HG02885 (cell line): ENCODE data around the gene ACBD7.
A peak's percentile ranks its signal among the peaks of the same experiment; 100 is the strongest.

ENCODE experiments used
- ATAC-seq: cut with Tn5 transposase; IDR thresholded peaks from one replicate; pipeline ENCODE4 v1.9.1; 2021; ENCODE audit warnings: mild to moderate bottlenecking; ENCODE audit not compliant: unreplicated experiment, poor library complexity

Gene ACBD7

GRCh38 chr10:15088428-15089261 is at the start of gene ACBD7:
TSS of gene ACBD7 (minus strand) at chr10:15088776. CDS start at chr10:15088728, 48 bp downstream.
- peak; percentile 100 for ATAC-seq

DNA sequence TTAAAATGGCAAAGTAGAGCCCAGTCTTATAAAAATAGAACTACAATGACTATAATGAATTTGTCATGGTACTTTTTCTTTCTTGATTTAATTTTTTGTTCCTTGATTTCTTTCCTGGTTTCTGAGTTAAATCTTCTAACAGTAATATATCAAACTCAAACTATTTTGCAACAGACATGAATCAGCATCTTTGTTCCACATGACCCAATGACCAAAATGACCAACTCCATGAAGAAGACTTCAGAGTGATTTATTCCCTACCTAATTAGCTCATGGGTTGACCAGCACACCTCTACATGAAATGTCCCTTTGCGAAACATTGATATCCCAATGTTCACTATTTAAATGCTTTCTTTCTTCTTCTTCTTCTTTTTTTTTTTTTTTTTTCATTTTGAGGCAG is 49.1 kb upstream of the ACBD7 start:
- ATAC-seq: no peak

- no peak for ATAC-seq
Observed at GRCh38 chr10:15137036-15137359, 48.4 kb upstream of the ACBD7 start.

DNA sequence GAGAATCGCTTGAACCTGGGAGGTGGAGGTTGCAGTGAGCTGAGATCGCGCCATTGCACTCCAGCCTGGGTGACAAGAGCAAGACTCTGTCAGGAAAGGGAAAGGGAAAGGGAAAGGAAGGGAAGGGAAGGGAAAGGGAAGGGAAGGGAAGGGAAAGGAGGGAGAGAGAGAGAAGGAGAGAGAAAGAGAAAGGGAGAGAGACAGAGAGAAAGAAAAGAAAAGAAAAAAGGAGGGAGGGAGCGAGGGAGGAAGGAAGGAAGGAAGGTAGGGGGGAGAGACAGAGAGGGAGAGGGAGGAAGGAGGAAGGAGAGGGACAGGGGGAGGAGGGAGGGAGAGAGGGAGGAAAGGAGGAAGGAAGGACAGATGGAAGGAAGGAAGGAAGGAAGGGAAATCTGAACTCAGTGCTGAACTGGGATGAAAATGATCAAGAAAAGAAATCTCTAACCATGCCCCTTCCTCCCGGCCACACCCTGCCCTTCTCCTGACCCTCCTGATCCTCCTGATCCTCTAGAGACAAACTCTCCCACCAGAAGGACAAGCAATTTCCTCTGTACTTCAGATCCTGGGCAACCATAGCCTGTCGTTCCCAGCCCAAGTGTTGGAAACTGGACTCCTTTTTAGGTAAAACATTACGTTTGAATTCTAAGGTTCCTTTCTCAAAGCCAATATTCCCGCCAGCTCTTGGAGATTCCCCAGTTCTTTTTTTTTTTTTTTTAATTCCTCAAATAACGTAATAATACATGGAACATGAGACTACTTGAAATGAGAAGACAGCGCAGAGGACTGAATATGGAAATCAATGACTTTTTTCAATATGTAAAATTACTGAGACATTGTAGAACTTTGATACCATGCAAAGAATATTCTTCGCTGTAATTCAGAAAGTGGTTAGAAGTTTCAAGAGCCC is 47.8 kb upstream of the ACBD7 start:
- no peak for ATAC-seq

- ATAC-seq: no peak
Observed at GRCh38 chr10:15131330-15131729, 42.8 kb upstream of the ACBD7 start.

DNA sequence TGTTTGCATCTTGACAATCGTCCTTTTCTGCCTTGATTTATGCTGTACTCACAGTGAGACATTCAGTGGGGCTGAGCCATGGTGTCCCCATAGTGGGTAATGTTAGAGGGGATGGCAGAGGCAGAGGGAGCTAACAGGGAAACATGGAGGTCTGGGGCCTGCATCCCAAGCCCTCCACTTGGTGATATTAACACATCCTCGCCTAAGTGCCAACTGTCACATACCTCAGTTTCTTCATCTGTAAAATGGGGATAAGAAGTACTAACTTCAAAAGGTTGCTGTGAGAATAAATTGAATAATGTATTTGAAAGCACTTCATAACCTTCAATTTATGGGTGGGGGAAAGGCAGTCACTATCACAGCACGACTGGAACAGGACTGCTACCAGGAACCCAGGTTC is 36.3 kb upstream of the ACBD7 start:
- ATAC-seq: no peak

- no peak for ATAC-seq
Observed at GRCh38 chr10:15124190-15124589, 35.6 kb upstream of the ACBD7 start.

DNA sequence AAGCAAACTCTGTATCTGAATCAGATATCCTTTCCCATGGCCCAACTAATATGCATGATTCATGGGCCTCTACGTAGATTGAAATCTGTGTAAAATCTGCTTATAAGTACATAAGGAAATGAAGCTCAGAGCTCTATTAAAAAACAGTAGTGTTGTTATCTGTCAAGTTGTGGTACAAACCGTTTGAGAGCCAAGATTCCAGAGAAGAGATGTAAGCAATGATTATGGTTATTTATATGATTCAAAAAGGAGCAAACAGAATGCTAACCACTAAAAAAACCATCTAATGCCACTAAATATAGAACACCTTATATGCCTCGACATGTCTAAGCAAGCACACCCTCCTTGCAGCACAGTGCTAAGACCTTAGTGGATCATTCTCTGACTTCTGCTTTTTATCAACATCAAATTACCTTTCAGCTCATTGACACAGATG is 35.2 kb upstream of the ACBD7 start:
- no peak for ATAC-seq

DNA sequence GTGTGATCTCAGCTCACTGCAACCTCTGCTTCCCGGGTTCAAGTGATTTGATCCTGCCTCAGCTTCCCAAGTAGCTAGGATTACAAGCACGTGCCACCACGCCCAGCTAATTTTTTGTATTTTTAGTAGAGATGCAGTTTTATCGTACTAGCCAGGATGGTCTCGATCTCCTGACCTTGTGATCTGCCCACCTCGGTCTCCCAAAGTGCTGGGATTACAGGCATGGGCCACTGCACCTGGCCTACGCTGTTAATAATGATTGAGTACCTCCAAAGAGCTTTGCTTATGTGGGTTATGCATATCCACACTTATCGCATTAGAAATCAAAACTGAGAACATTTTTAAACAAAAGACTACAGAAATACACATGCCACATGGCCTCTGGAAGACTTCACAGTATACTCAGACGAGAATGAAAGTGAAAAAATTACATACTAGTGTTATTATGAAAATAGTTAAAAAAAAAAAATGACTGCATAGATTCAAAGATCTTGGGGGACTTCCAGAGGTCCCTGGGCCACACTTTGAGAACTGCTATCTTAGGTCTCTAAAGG is 34.0 kb upstream of the ACBD7 start:
- peak; percentile 88 for ATAC-seq

DNA sequence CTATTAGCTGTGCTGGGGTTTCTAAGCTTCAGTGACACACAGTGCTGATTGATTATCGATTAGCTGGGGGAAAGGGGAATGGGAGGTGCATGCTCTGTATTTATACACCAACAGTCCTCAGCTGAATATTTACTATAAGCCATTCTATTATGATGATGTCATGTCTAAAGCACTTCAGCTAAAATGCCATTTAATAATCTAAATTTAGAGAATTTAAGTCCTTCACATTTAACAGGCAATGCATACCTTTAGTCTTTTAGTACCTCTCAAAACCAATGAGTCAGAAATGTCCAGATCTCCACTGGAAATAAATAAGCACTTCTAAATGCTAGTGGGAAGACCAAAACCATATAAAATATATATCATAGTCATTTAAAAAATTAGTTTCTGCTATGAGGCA is 33.1 kb upstream of the ACBD7 start:
- no peak for ATAC-seq

DNA sequence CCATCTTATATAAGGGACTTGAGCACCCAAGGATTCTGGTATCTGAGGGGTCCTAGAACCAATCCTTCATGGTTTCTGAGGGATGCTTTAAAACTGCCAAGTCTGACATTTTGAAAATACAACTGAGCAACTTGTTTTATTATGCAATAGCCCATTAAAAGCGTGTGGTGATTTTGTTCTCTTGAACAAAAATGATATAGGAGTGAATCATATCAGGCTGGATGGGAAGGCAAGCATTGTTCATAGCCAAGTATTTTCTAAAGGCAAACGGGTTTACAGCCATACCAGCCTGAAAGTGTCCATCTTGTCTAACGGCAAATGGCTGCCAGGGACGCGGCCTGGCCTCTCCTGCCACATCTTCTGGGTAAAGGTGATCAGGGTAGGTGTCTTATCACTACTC is 31.9 kb upstream of the ACBD7 start:
- ATAC-seq: no peak

- ATAC-seq: no peak
Observed at GRCh38 chr10:15118615-15119014, 30.0 kb upstream of the ACBD7 start.

DNA sequence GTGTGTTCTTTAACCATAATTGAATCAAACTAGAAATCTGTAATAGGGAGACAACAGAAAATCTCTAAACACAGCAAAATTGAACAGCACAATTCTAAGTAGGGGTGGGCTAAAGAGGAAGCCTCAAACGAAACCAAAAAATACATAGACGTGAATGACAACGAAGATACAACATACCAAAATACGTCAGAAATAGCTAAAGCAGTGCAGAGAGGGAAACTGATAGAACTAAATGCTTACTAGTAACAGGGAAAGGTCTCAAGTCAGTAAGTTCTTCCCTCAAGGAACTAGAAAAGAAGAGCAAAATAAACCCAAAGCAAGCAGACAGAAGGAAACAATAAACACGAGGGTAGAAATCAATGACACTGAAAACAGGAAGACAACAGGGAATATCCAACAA is 27.6 kb upstream of the ACBD7 start:
- no peak for ATAC-seq

DNA sequence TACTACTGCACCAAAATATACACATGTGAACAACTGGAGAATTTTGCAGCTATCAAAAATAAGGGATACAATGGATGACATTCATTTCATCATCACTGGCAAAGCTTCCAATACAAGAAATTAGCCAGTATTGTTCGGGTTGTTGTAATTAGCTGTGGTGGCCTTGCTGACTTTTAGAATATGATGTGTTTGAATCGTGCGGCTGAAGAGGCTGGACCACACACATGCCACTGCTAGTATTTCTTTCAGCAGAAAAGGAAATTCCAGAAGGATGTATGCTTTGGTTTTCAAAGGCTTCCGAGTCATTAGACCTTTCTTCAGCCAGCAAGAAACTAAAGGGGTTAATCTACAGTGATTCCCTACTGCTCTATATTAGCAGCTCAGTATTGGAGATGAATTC is 25.2 kb upstream of the ACBD7 start:
- ATAC-seq: no peak

DNA sequence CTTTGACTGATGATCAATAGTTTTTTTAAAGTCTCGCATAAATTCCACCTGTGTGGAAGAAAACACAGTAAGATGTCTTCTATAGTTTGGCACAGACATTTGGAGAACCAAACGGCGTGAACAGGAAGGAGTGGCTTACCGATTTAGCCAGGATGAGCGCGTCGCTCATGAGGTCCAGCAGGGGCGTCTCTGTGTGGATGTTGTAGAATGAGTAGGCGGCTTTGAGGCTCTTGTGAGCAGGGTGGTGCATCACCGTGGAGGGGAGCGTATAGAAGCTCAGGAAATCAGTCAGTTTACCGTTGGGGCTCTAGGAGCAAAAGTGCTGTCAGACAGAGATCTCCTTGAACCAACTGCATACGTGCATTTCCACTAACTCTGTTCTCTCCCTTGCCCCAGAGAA is 24.1 kb upstream of the ACBD7 start:
- no peak for ATAC-seq

DNA sequence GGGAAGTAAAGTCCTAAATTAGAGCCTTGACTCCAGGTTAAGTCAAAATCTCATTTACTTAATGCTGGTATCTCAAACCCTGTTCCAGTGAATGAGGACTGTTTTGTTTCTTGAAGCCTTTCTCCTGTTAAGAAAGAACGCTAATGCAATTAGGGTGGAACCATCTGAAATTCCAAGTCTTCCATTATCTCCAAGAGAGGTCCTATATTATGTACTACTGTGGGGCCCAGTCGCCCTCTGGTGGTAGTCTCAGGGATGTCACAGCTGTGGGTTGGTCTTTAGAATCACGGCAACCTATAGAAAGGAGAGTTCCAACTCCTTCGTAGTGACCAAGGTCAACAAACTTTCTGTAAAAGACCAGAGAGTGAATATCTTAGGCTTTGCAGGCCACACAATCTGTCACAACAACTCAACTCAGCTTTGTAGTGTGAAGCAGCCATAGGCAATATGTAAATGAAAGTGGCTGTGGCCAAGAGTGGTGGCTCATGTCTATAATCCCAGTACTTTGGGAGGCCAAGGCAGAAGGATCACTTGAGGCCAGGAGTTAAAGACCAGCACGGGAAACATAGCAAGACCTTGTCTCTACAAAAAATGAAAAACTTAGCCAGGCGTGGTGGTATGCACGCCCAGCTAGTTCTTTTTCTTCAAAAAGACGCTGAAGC is 17.9 kb upstream of the ACBD7 start:
- peak; percentile 93 for ATAC-seq

DNA sequence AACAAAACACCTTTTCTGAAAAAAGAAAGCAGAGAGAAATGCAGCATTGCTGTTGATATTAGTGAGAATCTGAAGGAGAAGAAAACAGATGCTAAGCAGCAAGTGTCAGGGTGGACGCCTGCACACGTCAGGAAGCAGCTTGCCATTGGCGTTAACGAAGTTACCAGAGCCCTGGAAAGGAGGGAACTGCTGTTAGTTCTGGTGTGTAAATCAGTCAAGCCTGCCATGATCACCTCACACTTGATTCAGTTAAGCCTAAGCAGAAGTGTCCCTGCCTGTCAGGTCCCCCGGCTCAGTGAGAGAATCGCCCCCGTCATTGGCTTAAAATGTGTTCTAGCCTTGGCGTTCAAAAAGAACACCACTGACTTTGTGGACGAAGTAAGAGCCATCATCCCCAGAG is 14.9 kb upstream of the ACBD7 start:
- ATAC-seq: no peak

DNA sequence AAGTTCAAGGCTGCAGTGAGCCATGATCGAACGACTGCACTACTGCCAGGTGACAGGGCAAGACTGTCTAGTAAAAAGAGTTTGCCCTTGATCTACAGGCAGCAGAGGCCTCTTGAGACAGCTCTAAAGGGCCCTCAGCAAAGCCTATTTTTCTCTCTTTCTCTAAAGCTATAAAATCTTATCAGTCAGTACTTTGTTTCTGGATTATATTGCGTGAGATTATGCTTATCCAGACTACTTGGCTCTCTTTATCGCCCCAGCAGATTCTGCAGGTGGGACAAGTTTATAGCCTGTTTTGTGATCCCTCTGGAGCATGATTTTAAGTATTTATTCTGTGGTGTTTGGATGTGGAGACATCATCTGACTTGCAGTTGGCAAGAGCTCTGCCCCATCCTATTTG is 11.3 kb upstream of the ACBD7 start:
- no peak for ATAC-seq

DNA sequence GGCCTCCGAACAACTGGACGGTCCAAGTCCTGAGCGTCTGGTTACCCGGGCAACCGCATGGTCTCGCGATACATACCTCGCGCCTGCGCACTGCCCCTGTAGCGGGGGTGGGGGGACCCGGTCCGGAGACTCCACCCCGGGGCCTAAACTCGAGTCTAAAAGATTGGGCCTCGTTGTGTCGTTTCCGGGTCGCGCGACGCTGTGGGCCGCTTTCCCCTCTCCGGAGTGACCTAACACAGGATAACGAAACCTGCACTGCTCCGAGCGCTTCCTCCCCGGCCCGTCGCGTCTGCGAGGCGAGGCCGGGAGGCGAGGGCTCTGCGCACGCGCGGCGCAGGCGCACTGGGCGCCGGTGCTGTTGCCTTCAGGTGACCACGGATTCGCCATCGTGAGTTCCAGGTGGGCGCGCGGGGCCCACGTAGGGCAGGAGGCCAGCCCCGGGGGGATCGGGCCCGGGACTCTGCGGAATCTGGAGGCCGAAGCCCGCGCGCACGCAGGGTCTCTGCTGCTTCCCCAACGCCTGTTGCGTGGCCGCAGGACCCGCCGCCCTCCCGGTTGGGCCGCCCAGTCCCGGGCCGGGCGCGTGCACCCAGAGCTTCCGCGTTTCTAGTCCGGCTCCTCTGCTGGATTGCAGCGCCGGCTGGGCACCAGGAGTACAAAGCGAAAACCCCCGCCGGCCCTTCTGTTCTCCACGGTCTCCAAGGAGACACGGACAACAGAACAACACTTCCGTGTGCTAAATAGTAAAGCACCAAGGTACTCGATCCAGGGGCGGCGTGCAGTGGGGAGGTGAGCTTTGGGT is 8.6 kb upstream of the ACBD7 start, which contains the start of gene RPP38:
RPP38 (plus strand) TSS at position 345 of the 802 bp plus-strand sequence. CDS start 5,960 bp downstream, outside the sequence.
- peak; percentile 85 for ATAC-seq

- ATAC-seq: peak; percentile 13
Observed at GRCh38 chr10:15096661-15097010, 8.1 kb upstream of the ACBD7 start.
